Fibroblast of pulmonary artery (primary cell): ENCODE data around the gene TPST2.

Source experiments
- DNase-seq: peaks from one replicate; pipeline ENCODE4 v3.0.0-alpha.2; 2010; ENCODE audit warnings: low read depth
- H3K4me3 ChIP-seq: replicated peaks from 2 replicates; pipeline ENCODE4 v1.5.1; 2011; ENCODE audit warnings: low read depth, mild to moderate bottlenecking, control low read depth, low read length, moderate library complexity
- CTCF ChIP-seq: IDR thresholded peaks from 2 replicates; pipeline ENCODE4 v1.5.1; 2011; ENCODE audit warnings: mild to moderate bottlenecking, control low read depth, low read length, inconsistent platforms; ENCODE audit errors: missing control alignments

TPST2 gene

GRCh38 chr22:26546282-26546681 is 43.6 kb downstream of the TPST2 start:
- no peak overlapping the region for H3K4me3 ChIP-seq
- DNase-seq, result no peak
- TF ChIP-seq CTCF, result no peak

- no peak overlapping the region for H3K4me3 ChIP-seq
- DNase-seq, result no peak
- no peak for TF ChIP-seq CTCF
Observed at GRCh38 chr22:26545827-26546226, 44.1 kb downstream of the TPST2 start.

- no peak for DNase-seq
- H3K4me3 ChIP-seq, result no peak overlapping the region
- TF ChIP-seq CTCF, result no peak
Observed at GRCh38 chr22:26545385-26545784, 44.5 kb downstream of the TPST2 start.

GRCh38 chr22:26544489-26544888 is 45.4 kb downstream of the TPST2 start:
- no peak overlapping the region for H3K4me3 ChIP-seq
- no peak for TF ChIP-seq CTCF
- DNase-seq, result no peak

GRCh38 chr22:26542831-26543230 is 47.1 kb downstream of the TPST2 start:
- H3K4me3 ChIP-seq, result no peak overlapping the region
- TF ChIP-seq CTCF, result no peak
- no peak for DNase-seq

GRCh38 chr22:26541167-26541819 is 48.6 kb downstream of the TPST2 start:
- no peak for DNase-seq
- TF ChIP-seq CTCF, result no peak
- H3K4me3 ChIP-seq, result no peak overlapping the region

- no peak overlapping the region for H3K4me3 ChIP-seq
- no peak for TF ChIP-seq CTCF
- DNase-seq, result no peak
Observed at GRCh38 chr22:26540119-26540518, 49.8 kb downstream of the TPST2 start.
